K562 (cell line): ENCODE measurements around the gene SULT2B1. TPM values are rescaled to one million over a fixed set of nuclear protein-coding genes. Genes with fewer than 3 reads are reported as not detected.

ENCODE experiments used
- ATAC-seq: fragments of 200-7000 bp; cut with Tn5 transposase; 3 replicates; pipeline ENCODE4 v1.9.1; 2020; ENCODE audit warnings: moderate library complexity
- BruUV-seq: library from RNA; stranded (reverse); fragments of 400-500 nt; replicated peaks from 2 replicates; lab custom pipeline; 2021; lab: Mats Ljungman, UMichigan
- CTCF ChIA-PET: fragments of 300-600 bp; formaldehyde crosslinking; extraction: SDS; loops from one replicate; lab custom pipeline; 2021; ENCODE audit warnings: low intra/inter-chr PET ratio; lab: Yijun Ruan, JAX
- POLR2A ChIA-PET: fragments of 300-600, 350-650 bp; sonication (Branson Sonifier 250); formaldehyde crosslinking; extraction: SDS; loops from one replicate; lab custom pipeline; 2021; ENCODE audit warnings: antibody characterized with exemption, inconsistent platforms; lab: Yijun Ruan, JAX
- DNase-seq, 4 experiments: peaks; one replicate each; pipeline versions ENCODE4 v3.0.0 to v3.0.0-alpha.2; 2011 to 2018; ENCODE audit warnings: low spot score in 3 of 4, mixed read lengths in 3 of 4; ENCODE audit errors: extremely low read depth in 1 of 4
- FAIRE-seq: peaks from 2 replicates; lab custom pipeline; 2011; peaks lifted over from hg19 to GRCh38; lab: Jason Lieb, UNC
- H2AFZ ChIP-seq: 2 replicates; pipeline ENCODE4 v1.6.0; 2011; ENCODE audit warnings: low read depth, low read length, control low read depth, inconsistent platforms
- H3K27ac ChIP-seq: fragments of 200-600 bp; 3 replicates; pipeline ENCODE4 v1.8.0; 2011; ENCODE audit warnings: low read depth, mild to moderate bottlenecking, control low read depth, inconsistent platforms, low read length, moderate library complexity, mixed read lengths; ENCODE audit errors: extremely low read depth
- H3K27me3 ChIP-seq, 2 experiments: fragments of 300-600 bp in 1 of 2; 2 replicates in 1 of 2; 3 replicates in 1 of 2; pipeline versions ENCODE4 v1.6.0 to v1.8.0; 2011; ENCODE audit warnings: inconsistent platforms in 2 of 2, low read length in 2 of 2, mild to moderate bottlenecking in 1 of 2, mixed read lengths in 1 of 2, moderate library complexity in 1 of 2; ENCODE audit not compliant: control insufficient read depth in 2 of 2, insufficient read depth in 2 of 2
- H3K36me3 ChIP-seq: fragments of 300-600 bp; 3 replicates; pipeline ENCODE4 v1.8.0; 2011; ENCODE audit warnings: mild to moderate bottlenecking, low read length, inconsistent platforms; ENCODE audit not compliant: control insufficient read depth, insufficient read depth
- H3K4me1 ChIP-seq, 2 experiments: fragments of 200-600 bp in 1 of 2; replicated peaks in 1 of 2; 2 replicates in 1 of 2; 3 replicates in 1 of 2; pipeline versions ENCODE4 v1.5.1 to v1.8.0; 2011; ENCODE audit warnings: inconsistent platforms in 2 of 2, low read length in 2 of 2, mild to moderate bottlenecking in 1 of 2, mixed read lengths in 1 of 2, moderate library complexity in 1 of 2; ENCODE audit not compliant: control insufficient read depth in 2 of 2, insufficient read depth in 2 of 2
- H3K4me2 ChIP-seq: 2 replicates; pipeline ENCODE4 v1.6.1; 2011; ENCODE audit warnings: low read length, control low read depth, inconsistent platforms, mixed read lengths; ENCODE audit not compliant: insufficient read depth
- H3K4me3 ChIP-seq: fragments of 200-600 bp; sonication (generic), shearing (Covaris generic); 2 replicates; pipeline ENCODE4 v1.5.1; 2016; ENCODE audit warnings: control low read depth, inconsistent platforms
- H3K79me2 ChIP-seq: fragments of 200-600 bp; 3 replicates; pipeline ENCODE4 v1.8.0; 2011; ENCODE audit warnings: low read length, inconsistent platforms; ENCODE audit not compliant: control insufficient read depth, insufficient read depth
- H3K9ac ChIP-seq, 2 experiments: 2 replicates each; pipeline versions ENCODE4 v1.6.0 to v1.6.1; 2011; ENCODE audit warnings: low read depth in 2 of 2, low read length in 2 of 2, control low read depth in 1 of 2, inconsistent platforms in 1 of 2, mild to moderate bottlenecking in 1 of 2, mixed read lengths in 1 of 2; ENCODE audit not compliant: insufficient read depth in 1 of 2
- H3K9me1 ChIP-seq: one replicate; pipeline ENCODE4 v1.6.0; 2011; ENCODE audit warnings: inconsistent platforms, mild to moderate bottlenecking, low read length, moderate library complexity; ENCODE audit not compliant: control insufficient read depth, insufficient read depth
- H3K9me3 ChIP-seq: replicated peaks from 2 replicates; pipeline ENCODE4 v1.5.1; 2011; ENCODE audit warnings: low read depth, low read length, inconsistent platforms; ENCODE audit not compliant: control insufficient read depth, insufficient read depth
- H4K20me1 ChIP-seq: replicated peaks from 2 replicates; pipeline ENCODE4 v1.6.1; 2011; ENCODE audit warnings: low read length, inconsistent platforms, mixed read lengths; ENCODE audit not compliant: control insufficient read depth, insufficient read depth
- FOXA1 ChIP-seq: fragments of 450-650 bp; IDR thresholded peaks from 2 replicates; pipeline ENCODE4 v1.6.1; 2016; ENCODE audit warnings: mild to moderate bottlenecking, borderline replicate concordance
- HMGXB4 ChIP-seq: sonication (generic); formaldehyde crosslinking; IDR thresholded peaks from 2 replicates; pipeline ENCODE4 v1.8.1; 2023; ENCODE audit warnings: mild to moderate bottlenecking, missing genetic modification reagents
- MIER1 ChIP-seq: fragments of 450-650 bp; IDR thresholded peaks from 2 replicates; pipeline ENCODE4 v1.6.1; 2016; ENCODE audit warnings: antibody characterized with exemption, mild to moderate bottlenecking, low read depth
- MTF1 ChIP-seq: fragments of 250-450 bp; sonication (Bioruptor Pico); IDR thresholded peaks from 2 replicates; pipeline ENCODE4 v1.9.0; 2021; ENCODE audit warnings: moderate library complexity, mild to moderate bottlenecking, inconsistent platforms, borderline replicate concordance
- NR2C1 ChIP-seq, 2 experiments: fragments of 450-650 bp; IDR thresholded peaks; 2 replicates each; pipeline ENCODE4 v1.6.1; 2017; ENCODE audit warnings: mild to moderate bottlenecking in 2 of 2, antibody characterized with exemption in 1 of 2, inconsistent platforms in 1 of 2, missing compliant biosample characterization in 1 of 2, missing genetic modification characterization in 1 of 2
- PTBP1 ChIP-seq: fragments of 200-400 bp; formaldehyde crosslinking; IDR thresholded peaks from 2 replicates; pipeline ENCODE4 v1.6.1; 2017; ENCODE audit warnings: low read depth, low read length
- SP1 ChIP-seq: sonication (generic); formaldehyde crosslinking; IDR thresholded peaks from 2 replicates; pipeline ENCODE4 v1.8.1; 2022; ENCODE audit warnings: mild to moderate bottlenecking, missing genetic modification reagents
- TAF9B ChIP-seq: fragments of 450-650 bp; IDR thresholded peaks from 2 replicates; pipeline ENCODE4 v1.6.1; 2018; ENCODE audit warnings: mild to moderate bottlenecking; ENCODE audit not compliant: partially characterized antibody
- VEZF1 ChIP-seq: fragments of 200-800 bp; sonication (Bioruptor generic); IDR thresholded peaks from 2 replicates; pipeline ENCODE4 v1.6.1; 2017; ENCODE audit warnings: missing genetic modification characterization, missing compliant biosample characterization
- ZBTB33 ChIP-seq: sonication (generic); formaldehyde crosslinking; IDR thresholded peaks from 2 replicates; pipeline ENCODE4 v1.8.1; 2023; ENCODE audit warnings: mild to moderate bottlenecking, missing genetic modification reagents
- ZFPM2 ChIP-seq: fragments of 250-450 bp; sonication (Bioruptor Pico); IDR thresholded peaks from 2 replicates; pipeline ENCODE4 v1.5.1; 2022; ENCODE audit warnings: mild to moderate bottlenecking
- ZNF398 ChIP-seq: fragments of 250-450 bp; sonication (Bioruptor Pico); IDR thresholded peaks from 2 replicates; pipeline ENCODE4 v1.8.0; 2021; ENCODE audit warnings: moderate library complexity, mild to moderate bottlenecking, inconsistent platforms
- WGBS: fragments of 100-300 bp; shearing (Covaris generic); methylation state at CpG from one replicate; pipeline ENCODE4 v1.1.6; 2016; ENCODE audit warnings: low coverage, mixed read lengths; ENCODE audit not compliant: insufficient coverage; ENCODE audit errors: missing lambda C conversion rate; 5-methylcytosine and 5-hydroxymethylcytosine counted together
- in situ Hi-C: fragments of 300-500 bp; cut with MboI; formaldehyde crosslinking; loops from 4 replicates; pipeline ENCODE4 v1.15.0; 2018; ENCODE audit warnings: inconsistent platforms, mixed read lengths
- intact Hi-C: fragments of 100-400 bp; cut with micrococcal nuclease; formaldehyde crosslinking; loops from 2 replicates; pipeline ENCODE4 v1.14.2; 2022
- polyA plus RNA-seq, 8 experiments: library from polyadenylated mRNA; depleted of rRNA in 4 of 8; stranded (reverse) in 5 of 8; unstranded in 3 of 8; fragments of >200 nt; fragmentation: Nextera tagmentation in 2 of 8; fragmentation: Illumina TruSeq in 1 of 8; extraction: Ambion mirVana in 2 of 8; extraction: Trizol in 1 of 8; gene quantifications; 2 replicates each; pipeline versions ENCODE4 v1.2.1 to v1.2.3, GENCODE V29; 2011 to 2014; ENCODE audit warnings: inconsistent platforms in 1 of 8, missing spikeins in 1 of 8
- total RNA-seq, 7 experiments: library from RNA; depleted of rRNA in 6 of 7; stranded (reverse); fragments of >200 nt in 6 of 7; fragmentation: Illumina TruSeq in 2 of 7; extraction: Trizol in 2 of 7; gene quantifications; 2 replicates each; pipeline versions ENCODE4 v1.2.1 to v1.2.3, GENCODE V29; 2011 to 2021; ENCODE audit warnings: low replicate concordance in 1 of 7

SULT2B1 gene
- total and polyA plus RNA-seq, 9 of the 15 experiments (the other 6 are each of a cell fraction or from before 2014, with no cell fraction given) = 0.09 to 0.62 (median 0.22) TPM; not detected in 2

GRCh38 chr19:48588670-48589401 is 36.9 kb downstream of the SULT2B1 start:
- Histone ChIP-seq H2AFZ (peak overlapping the region; percentile 98), H3K9ac (peak overlapping the region; percentile 54 to 90; a peak in 2 of 4 replicates), H3K4me2 (peak overlapping the region; percentile 75), H3K4me3 (peak overlapping the region; percentile 37), H3K4me1 (peaks cover 3 to 30% of the 10 kb centered on the region in 2 experiments; a peak in 2 of 5 replicates), H3K9me1 (no peaks in the 10 kb centered on the region), H3K79me2 (no peaks in the 10 kb centered on the region), H4K20me1 (no peaks in the 10 kb centered on the region), H3K27me3 (no peaks in the 10 kb centered on the region), H3K36me3 (no peaks in the 10 kb centered on the region), H3K9me3 (no peaks in the 10 kb centered on the region), H3K27ac (peak overlapping the region; percentile 70; the same call in 2 of the 3 replicates)
- BruUV-seq = no TSS peak
- DNase-seq (peak; percentile 93 to 96 (median 94)), FAIRE-seq (peak; percentile 84), ATAC-seq (peak; percentile 92)
- CTCF ChIA-PET = interaction anchor here (0.6 to 3.9 kb wide), 5 partner anchors 75 to 322 kb away, joined by 3 to 24 read pairs (median 4); no protein-coding TSS in a partner anchor
- in situ Hi-C loops (loop anchor here (5.0 to 25.0 kb wide), 2 partner anchors 272 to 1523 kb away; no protein-coding TSS in a partner anchor), intact Hi-C loops (loop anchor here (1.0 to 5.0 kb wide), 2 partner anchors 19 to 193 kb away; no protein-coding TSS in a partner anchor)
- WGBS = 2% methylated on average over 33 of the region's 36 CpGs
- POLR2A ChIA-PET = interaction anchor here (0.6 to 2.6 kb wide), 11 partner anchors 8 to 498 kb away, joined by 3 to 13 read pairs (median 3); partner anchors contain the start of genes RPL18 and SPHK2
- no peak for TF ChIP-seq MTF1
- TF ChIP-seq TAF9B = no peak
- TF ChIP-seq ZBTB33 (CRISPR knock-in tag) = peak; percentile 73; the same call in 1 of the 2 replicates
- TF ChIP-seq NR2C1 (IDR thresholded peaks at IDR 0.05) = peak; percentile 61; the same call in 1 of the 2 replicates
- TF ChIP-seq NR2C1 (tag; IDR thresholded peaks at IDR 0.05) = 0 out of 2 replicates have a peak, but pooled peaks have one; percentile 42
- TF ChIP-seq ZFPM2 (CRISPR knock-in tag) = no peak
- TF ChIP-seq FOXA1 = no peak
- peak; percentile 82; the same call in 1 of the 2 replicates for TF ChIP-seq MIER1
- peak; percentile 84; the same call in 1 of the 2 replicates for TF ChIP-seq HMGXB4 (CRISPR knock-in tag)
- TF ChIP-seq SP1 = no peak
- TF ChIP-seq PTBP1 = peak; percentile 99
- no peak for TF ChIP-seq ZNF398 (CRISPR knock-in tag)
- peak; percentile 95 for TF ChIP-seq VEZF1 (CRISPR knock-in tag)
